ENCODE results near the gene THRA. TPM values are rescaled to one million over a fixed set of nuclear protein-coding genes. Genes with fewer than 3 reads are reported as not detected.
A peak's percentile ranks its signal among the peaks of the same experiment; 100 is the strongest.

Gene THRA
- total and polyA plus RNA-seq, 9 of the 15 experiments (the other 6 are each of a cell fraction or from before 2014, with no cell fraction given) = 0.34 to 23.4 (median 12.7) TPM

DNA sequence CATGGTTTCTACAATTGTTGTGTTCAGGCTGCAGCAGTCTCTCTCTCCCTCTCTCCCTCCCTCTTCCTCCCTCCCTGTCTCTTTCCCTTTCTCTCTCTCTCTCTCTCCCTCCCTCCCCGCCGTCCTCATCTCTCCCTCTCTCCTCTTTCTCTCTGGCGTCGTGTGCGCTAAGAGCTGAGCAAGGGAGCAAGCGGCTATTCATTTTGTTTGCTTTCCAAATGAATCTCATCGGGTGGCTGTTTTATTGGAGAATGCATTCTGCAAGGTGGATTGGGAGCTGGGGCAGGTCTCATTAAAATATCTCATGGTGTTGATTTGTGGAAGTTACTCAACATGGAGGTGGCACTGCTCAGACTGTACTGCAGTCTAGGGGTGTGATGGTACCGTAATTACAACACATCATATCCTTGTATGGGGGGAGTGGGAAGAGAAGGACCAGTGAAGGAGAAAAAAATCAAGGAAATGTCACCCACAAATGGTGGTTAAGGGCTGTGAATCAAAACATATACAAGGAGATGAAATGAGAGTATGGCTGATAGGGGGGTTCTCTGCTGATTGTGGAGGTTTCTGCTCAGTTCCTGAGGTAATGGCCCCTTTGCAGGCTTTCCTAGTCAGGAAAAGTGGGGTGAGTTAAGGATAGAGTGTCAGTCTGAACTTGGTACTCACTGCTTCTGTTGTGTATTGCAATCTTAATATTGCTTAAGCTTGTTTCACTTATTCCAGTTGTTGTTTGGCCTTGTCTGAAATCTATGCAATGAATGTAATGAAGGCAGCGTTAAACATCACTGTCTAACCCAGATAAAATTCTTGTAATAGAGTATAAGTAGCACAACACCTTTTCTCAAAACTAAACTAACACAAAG lies 61.7 kb downstream of the THRA start (continued):
- TF ChIP-seq ESRRB (CRISPR knock-in tag; IDR thresholded peaks at IDR 0.05; ENCODE audit: borderline replicate concordance) = no peak
- no peak for TF ChIP-seq ZNF583 (CRISPR knock-in tag; IDR thresholded peaks at IDR 0.05)
- no peak for TF ChIP-seq RBM22 (IDR thresholded peaks at IDR 0.05; ENCODE audit: low read depth, low read length, poor library complexity, severe bottlenecking)
- no peak for TF ChIP-seq DACH1 (IDR thresholded peaks at IDR 0.05; ENCODE audit: partially characterized antibody)
- no peak for TF ChIP-seq SAP30 (IDR thresholded peaks at IDR 0.05; ENCODE audit: borderline replicate concordance, insufficient read depth, low read depth, low read length, poor library complexity, severe bottlenecking)
- no peak for TF ChIP-seq TAL1 (IDR thresholded peaks at IDR 0.05)
- no peak for TF ChIP-seq STAT5A (IDR thresholded peaks at IDR 0.05; ENCODE audit: borderline replicate concordance, low read length)
- TF ChIP-seq CTBP1 (IDR thresholded peaks at IDR 0.05; ENCODE audit: borderline replicate concordance) = no peak
- no peak for TF ChIP-seq DIDO1 (tag; IDR thresholded peaks at IDR 0.05; ENCODE audit: low read depth)
- TF ChIP-seq, protein P1, sequence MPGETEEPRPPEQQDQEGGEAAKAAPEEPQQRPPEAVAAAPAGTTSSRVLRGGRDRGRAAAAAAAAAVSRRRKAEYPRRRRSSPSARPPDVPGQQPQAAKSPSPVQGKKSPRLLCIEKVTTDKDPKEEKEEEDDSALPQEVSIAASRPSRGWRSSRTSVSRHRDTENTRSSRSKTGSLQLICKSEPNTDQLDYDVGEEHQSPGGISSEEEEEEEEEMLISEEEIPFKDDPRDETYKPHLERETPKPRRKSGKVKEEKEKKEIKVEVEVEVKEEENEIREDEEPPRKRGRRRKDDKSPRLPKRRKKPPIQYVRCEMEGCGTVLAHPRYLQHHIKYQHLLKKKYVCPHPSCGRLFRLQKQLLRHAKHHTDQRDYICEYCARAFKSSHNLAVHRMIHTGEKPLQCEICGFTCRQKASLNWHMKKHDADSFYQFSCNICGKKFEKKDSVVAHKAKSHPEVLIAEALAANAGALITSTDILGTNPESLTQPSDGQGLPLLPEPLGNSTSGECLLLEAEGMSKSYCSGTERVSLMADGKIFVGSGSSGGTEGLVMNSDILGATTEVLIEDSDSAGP (CRISPR knock-in tag; IDR thresholded peaks at IDR 0.05) = no peak
- no peak for TF ChIP-seq PHF8 (IDR thresholded peaks at IDR 0.05; ENCODE audit: borderline replicate concordance, low read length)
- TF ChIP-seq GABPB2 (CRISPR knock-in tag; conservative IDR thresholded peaks at IDR 0.05) = no peak
- TF ChIP-seq, protein P2, sequence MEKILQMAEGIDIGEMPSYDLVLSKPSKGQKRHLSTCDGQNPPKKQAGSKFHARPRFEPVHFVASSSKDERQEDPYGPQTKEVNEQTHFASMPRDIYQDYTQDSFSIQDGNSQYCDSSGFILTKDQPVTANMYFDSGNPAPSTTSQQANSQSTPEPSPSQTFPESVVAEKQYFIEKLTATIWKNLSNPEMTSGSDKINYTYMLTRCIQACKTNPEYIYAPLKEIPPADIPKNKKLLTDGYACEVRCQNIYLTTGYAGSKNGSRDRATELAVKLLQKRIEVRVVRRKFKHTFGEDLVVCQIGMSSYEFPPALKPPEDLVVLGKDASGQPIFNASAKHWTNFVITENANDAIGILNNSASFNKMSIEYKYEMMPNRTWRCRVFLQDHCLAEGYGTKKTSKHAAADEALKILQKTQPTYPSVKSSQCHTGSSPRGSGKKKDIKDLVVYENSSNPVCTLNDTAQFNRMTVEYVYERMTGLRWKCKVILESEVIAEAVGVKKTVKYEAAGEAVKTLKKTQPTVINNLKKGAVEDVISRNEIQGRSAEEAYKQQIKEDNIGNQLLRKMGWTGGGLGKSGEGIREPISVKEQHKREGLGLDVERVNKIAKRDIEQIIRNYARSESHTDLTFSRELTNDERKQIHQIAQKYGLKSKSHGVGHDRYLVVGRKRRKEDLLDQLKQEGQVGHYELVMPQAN (IDR thresholded peaks at IDR 0.05; ENCODE audit: borderline replicate concordance) = 0 out of 2 replicates have a peak, but pooled peaks have one; percentile 44
- TF ChIP-seq SMARCA5 (IDR thresholded peaks at IDR 0.05) = no peak
- TF ChIP-seq E2F3 (CRISPR knock-in tag; IDR thresholded peaks at IDR 0.05) = no peak
- peak; percentile 43; the same call in 1 of the 2 replicates for TF ChIP-seq SMARCE1 (IDR thresholded peaks at IDR 0.05)
- TF ChIP-seq ZNF121 (CRISPR knock-in tag; conservative IDR thresholded peaks at IDR 0.05) = no peak
- TF ChIP-seq CBX2 (IDR thresholded peaks at IDR 0.05; ENCODE audit: insufficient read depth, low read length, poor library complexity, severe bottlenecking) = no peak
- no peak for TF ChIP-seq ZNF146 (CRISPR knock-in tag; IDR thresholded peaks at IDR 0.05; ENCODE audit: unreplicated experiment)
- TF ChIP-seq, protein P3, sequence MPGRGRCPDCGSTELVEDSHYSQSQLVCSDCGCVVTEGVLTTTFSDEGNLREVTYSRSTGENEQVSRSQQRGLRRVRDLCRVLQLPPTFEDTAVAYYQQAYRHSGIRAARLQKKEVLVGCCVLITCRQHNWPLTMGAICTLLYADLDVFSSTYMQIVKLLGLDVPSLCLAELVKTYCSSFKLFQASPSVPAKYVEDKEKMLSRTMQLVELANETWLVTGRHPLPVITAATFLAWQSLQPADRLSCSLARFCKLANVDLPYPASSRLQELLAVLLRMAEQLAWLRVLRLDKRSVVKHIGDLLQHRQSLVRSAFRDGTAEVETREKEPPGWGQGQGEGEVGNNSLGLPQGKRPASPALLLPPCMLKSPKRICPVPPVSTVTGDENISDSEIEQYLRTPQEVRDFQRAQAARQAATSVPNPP (IDR thresholded peaks at IDR 0.05; ENCODE audit: borderline replicate concordance, insufficient read depth, insufficient read length) = no peak
- TF ChIP-seq ARID2 (IDR thresholded peaks at IDR 0.05) = 0 out of 2 replicates have a peak, but pooled peaks have one; percentile 31
- TF ChIP-seq SMAD3 (CRISPR knock-in tag; conservative IDR thresholded peaks at IDR 0.05) = no peak
- no peak for TF ChIP-seq PURB (CRISPR knock-in tag; IDR thresholded peaks at IDR 0.05; ENCODE audit: low read depth)

Data from K562 (cell line).